ENCODE data around the gene SEC16A.
"Not testable (repeated sequence)": the region's sequence is repeated elsewhere in the genome, so short reads cannot be mapped to it uniquely, and the experiment has no call there.

SEC16A gene

DNA sequence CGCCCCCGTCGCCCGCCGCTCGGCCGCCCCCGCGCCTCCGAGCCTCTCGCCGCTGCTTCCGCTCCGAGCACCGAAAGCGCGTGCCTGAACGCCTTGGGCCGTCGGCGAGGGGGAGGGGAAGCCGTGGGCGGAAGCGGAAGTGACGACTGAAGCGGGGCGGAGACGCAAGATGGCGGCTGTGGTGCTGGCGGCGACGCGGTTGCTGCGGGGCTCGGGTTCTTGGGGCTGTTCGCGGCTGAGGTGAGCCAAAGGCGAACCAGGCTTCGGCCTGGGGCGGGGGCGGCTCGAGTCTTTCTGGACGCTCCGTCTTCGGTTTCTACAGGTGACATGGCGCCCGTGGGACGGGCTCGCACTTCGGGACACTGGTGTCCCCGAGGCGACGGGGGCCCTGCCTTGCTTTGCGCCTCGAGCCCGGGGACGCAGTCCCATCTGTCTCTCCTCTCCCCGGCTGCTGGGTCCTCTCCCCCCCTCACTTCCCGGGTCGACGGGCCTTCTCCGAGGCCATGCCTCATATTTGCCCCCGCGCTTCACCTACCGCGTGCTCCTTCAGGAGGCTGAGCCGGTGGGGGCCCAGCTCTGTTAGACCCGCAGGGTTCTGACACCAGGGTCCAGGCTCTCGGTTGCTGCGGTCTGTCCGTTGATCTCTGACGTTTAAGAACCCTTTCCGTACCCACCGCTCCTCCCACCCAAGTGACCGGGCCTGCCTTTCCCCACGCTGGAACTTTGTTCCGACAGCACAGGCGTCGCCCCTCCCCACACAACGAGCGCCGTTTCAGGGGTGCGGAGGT, 72.1 kb downstream of the SEC16A start, which contains the start of the genes ENTR1 and PMPCA:
Gene ENTR1, minus strand, starts transcription at position 115 of the 788 bp plus-strand sequence. CDS start 217 bp downstream, outside the sequence.
Gene PMPCA, plus strand, starts transcription at position 159 of the 788 bp plus-strand sequence. Its CDS starts 11 bp downstream, at position 170.
- POLR2A ChIA-PET, result interaction anchor here (0.7 to 2.2 kb wide), 5 partner anchors 10 to 47 kb away, joined by 3 to 10 read pairs (median 3); partner anchors contain the start of gene DNLZ
- peak; percentile 97 for DNase-seq (ENCODE audit: extremely low spot score)
- TF ChIP-seq ELF4 (IDR thresholded peaks at IDR 0.05) (peak; percentile 66; the same call in 1 of the 2 replicates), LEF1 (IDR thresholded peaks at IDR 0.05; ENCODE audit: borderline replicate concordance) (no peak), L3MBTL2 (conservative IDR thresholded peaks at IDR 0.05) (peak; percentile 47), SUZ12 (IDR thresholded peaks at IDR 0.05) (no peak), SP1 (IDR thresholded peaks at IDR 0.05) (no peak)
- CTCF ChIA-PET, result no interaction called here

DNA sequence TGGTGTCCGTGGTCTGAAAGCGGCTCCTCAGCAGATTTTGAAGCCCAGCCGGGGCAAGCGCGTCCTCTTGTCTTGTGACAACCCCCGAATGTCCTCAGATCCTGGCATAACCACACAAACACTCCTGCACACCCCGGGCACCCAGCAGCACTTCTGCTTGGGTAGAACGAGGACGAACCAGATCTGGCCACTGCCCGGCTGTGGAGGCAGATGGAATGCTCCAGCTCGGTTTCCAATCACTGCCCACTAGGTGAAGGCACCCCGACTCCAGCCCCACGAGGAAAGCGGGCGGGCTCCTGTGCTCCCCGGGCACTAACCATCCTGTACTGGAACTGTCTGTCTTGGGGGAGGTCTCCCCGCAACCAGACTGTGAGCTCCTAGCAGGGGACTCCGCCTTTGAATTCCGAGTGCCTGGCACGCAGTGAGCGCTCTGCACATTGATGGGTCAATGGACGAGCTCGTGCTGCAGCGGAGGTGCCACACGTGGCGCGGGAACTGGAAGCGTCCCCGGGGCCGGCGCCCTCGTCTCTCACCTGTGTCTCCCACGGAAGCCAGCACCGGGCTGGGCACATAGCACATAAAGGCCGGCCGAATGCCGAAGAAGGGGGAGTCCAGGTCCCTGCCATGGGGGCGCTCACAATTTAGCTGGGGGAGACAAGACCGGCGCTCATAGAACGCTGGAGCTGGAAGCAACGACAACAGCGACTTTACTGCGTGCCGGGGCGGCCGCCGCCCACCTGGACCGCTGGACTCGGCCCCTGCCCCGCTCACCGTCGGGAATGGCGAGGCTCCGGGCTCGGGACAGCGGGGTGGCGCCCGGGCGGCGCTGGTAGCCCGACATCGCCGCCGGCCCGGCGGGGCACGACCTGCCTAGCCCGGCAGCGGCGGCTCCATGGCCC, 73.0 kb downstream of the SEC16A start:
- CTCF ChIA-PET, result no interaction called here

DNA sequence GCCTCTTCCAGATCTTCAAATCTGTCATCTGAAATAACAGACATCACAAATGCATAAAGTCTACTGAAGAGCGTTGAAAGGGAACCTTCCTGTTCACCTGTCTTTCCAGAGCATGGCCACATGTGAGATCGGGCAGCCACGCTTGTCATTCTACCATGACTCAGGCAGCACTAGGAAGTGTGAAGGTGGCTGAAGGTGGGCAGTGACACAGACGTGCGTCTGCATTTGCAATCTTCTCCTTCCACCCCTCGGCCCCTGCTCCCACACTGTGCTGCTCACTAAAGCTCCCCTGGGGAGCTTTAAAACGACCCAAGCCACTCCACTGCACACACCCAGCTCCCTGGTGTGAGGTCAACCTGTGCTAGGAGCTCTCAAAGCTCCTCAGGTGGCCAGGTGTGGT, 74.9 kb downstream of the SEC16A start:
- TF ChIP-seq ELF4 (IDR thresholded peaks at IDR 0.05), result no peak
- no peak for TF ChIP-seq FOXM1 (IDR thresholded peaks at IDR 0.05; ENCODE audit: borderline replicate concordance)
- TF ChIP-seq ZNF384 (IDR thresholded peaks at IDR 0.05), result no peak
- TF ChIP-seq CTBP1 (IDR thresholded peaks at IDR 0.05; ENCODE audit: borderline replicate concordance), result no peak
- TF ChIP-seq FOXK2 (IDR thresholded peaks at IDR 0.05), result no peak
- no peak for TF ChIP-seq L3MBTL2 (conservative IDR thresholded peaks at IDR 0.05)
- TF ChIP-seq, protein P1, sequence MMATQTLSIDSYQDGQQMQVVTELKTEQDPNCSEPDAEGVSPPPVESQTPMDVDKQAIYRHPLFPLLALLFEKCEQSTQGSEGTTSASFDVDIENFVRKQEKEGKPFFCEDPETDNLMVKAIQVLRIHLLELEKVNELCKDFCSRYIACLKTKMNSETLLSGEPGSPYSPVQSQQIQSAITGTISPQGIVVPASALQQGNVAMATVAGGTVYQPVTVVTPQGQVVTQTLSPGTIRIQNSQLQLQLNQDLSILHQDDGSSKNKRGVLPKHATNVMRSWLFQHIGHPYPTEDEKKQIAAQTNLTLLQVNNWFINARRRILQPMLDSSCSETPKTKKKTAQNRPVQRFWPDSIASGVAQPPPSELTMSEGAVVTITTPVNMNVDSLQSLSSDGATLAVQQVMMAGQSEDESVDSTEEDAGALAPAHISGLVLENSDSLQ (IDR thresholded peaks at IDR 0.05), result no peak
- TF ChIP-seq HDGF (IDR thresholded peaks at IDR 0.05; ENCODE audit: borderline replicate concordance), result no peak
- TF ChIP-seq ARNT (IDR thresholded peaks at IDR 0.05), result no peak
- TF ChIP-seq SP1 (IDR thresholded peaks at IDR 0.05), result no peak
- TF ChIP-seq NFRKB (IDR thresholded peaks at IDR 0.05), result no peak
- no peak for TF ChIP-seq FOXA1 (IDR thresholded peaks at IDR 0.05)
- TF ChIP-seq SUZ12 (IDR thresholded peaks at IDR 0.05), result no peak
- no peak for TF ChIP-seq BHLHE40 (IDR thresholded peaks at IDR 0.05; ENCODE audit: borderline replicate concordance)
- ChIA-PET POLR2A (interaction anchor here (0.5 kb wide), 1 partner anchor 456 kb away, joined by 4 read pairs; no protein-coding TSS in a partner anchor), CTCF (no interaction called here)
- no peak for DNase-seq (ENCODE audit: extremely low spot score)

More for the DNA sequence above, 73.0 kb downstream of the SEC16A start:
- TF ChIP-seq CTBP1 (IDR thresholded peaks at IDR 0.05; ENCODE audit: borderline replicate concordance) (no peak), SUZ12 (IDR thresholded peaks at IDR 0.05) (no peak), L3MBTL2 (conservative IDR thresholded peaks at IDR 0.05) (peak; percentile 92), FOXM1 (IDR thresholded peaks at IDR 0.05; ENCODE audit: borderline replicate concordance) (no peak), HDGF (IDR thresholded peaks at IDR 0.05; ENCODE audit: borderline replicate concordance) (no peak), TARDBP (IDR thresholded peaks at IDR 0.05) (no peak), LEF1 (IDR thresholded peaks at IDR 0.05; ENCODE audit: borderline replicate concordance) (no peak)
- peak; percentile 45 for DNase-seq (ENCODE audit: extremely low spot score)
- POLR2A ChIA-PET, result interaction anchor here (0.8 to 2.2 kb wide), 4 partner anchors 9 to 46 kb away, joined by 3 to 10 read pairs (median 6); partner anchors contain the start of gene DNLZ

DNA sequence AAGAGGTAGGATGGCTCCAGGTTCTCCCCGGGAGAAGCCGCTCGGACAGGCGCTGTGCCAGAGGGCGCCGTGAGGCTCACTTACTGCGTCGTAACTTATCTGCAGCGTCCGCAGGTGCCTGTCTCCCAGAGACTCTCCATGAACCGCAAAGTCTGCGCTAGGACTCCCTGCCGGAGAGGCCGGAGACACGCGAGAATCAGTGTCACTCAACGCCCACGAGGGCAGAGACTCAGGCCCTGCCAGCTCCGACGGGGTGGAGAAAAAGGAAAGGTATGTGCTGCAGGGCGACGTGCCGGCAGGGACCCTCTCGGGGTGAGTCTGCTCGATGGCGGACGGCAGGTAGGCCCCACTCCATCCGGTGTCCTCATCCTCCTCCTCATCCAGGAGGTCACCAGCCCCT, 75.8 kb downstream of the SEC16A start:
- DNase-seq (ENCODE audit: extremely low spot score); POLR2A ChIA-PET; CTCF ChIA-PET: not testable (repeated sequence)

DNA sequence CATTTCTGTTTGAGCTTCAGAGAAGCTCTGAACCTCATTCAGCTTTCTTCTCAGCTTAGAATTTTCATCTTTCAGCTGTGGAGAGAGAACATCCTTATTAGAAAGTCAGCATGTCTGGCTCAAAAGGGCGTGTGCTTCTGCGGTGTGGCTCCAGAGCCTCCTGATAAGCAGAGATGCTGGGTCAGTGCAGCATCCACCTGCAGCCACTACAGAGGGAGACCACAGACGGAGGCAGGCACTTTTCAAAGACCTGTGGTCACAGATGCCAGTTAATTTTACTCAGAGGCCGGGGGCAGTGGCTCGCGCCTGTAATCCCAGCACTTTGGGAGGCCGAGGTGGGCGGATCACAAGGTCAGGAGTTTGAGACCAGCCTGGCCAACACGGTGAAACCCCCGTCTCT, 76.9 kb downstream of the SEC16A start:
- DNase-seq (ENCODE audit: extremely low spot score); CTCF ChIA-PET; POLR2A ChIA-PET: not testable (repeated sequence)

DNA sequence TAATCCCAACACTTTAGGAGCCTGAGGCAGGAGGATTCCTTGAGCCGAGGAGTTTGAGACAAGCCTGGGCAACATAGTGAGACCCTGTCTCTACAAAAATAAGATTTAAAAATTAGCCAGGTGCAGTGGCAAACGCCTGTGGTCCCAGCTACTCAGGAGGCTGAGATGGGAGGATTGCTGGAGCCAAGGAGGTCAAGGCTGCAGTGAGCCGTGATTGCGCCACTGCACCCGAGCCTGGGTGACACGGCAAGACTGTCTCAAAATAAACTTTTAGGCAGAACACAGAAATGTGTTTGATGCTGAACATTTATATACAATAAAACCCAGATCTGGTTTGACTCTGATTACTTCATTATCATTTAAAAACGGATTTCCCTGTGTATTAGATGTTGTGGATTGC, 77.4 kb downstream of the SEC16A start:
- no peak for DNase-seq (ENCODE audit: extremely low spot score)
- ChIA-PET CTCF (no interaction called here), POLR2A (no interaction called here)
- TF ChIP-seq ZNF384 (IDR thresholded peaks at IDR 0.05) (no peak), SUZ12 (IDR thresholded peaks at IDR 0.05) (no peak), TARDBP (IDR thresholded peaks at IDR 0.05) (no peak), LEF1 (IDR thresholded peaks at IDR 0.05; ENCODE audit: borderline replicate concordance) (no peak), BHLHE40 (IDR thresholded peaks at IDR 0.05; ENCODE audit: borderline replicate concordance) (no peak), ELF4 (IDR thresholded peaks at IDR 0.05) (no peak), FOXK2 (IDR thresholded peaks at IDR 0.05) (no peak), NFRKB (IDR thresholded peaks at IDR 0.05) (no peak), FOXA1 (IDR thresholded peaks at IDR 0.05) (no peak), CTBP1 (IDR thresholded peaks at IDR 0.05; ENCODE audit: borderline replicate concordance) (no peak), ARNT (IDR thresholded peaks at IDR 0.05) (no peak), FOXM1 (IDR thresholded peaks at IDR 0.05; ENCODE audit: borderline replicate concordance) (no peak), L3MBTL2 (conservative IDR thresholded peaks at IDR 0.05) (no peak), SP1 (IDR thresholded peaks at IDR 0.05) (no peak)
- TF ChIP-seq, protein P1 (IDR thresholded peaks at IDR 0.05), result no peak

DNA sequence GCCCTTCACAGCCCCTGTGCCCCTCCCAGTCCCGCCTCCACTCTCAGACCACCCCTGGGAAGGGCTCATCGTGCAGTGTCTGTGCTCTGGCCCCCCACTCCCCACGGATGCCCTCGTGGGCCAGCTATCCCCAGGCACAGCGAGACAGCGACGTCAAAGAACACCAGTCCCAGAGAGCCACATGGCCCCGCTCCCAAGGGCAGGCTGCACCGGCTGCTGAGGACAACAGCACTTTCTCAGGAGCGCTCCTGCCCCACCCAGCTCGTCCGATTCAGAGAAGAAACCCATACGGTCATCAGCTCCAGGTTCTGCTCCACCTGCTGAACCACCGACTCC, 78.1 kb downstream of the SEC16A start:
- DNase-seq (ENCODE audit: extremely low spot score), result no peak
- TF ChIP-seq BHLHE40 (IDR thresholded peaks at IDR 0.05; ENCODE audit: borderline replicate concordance) (no peak), NFRKB (IDR thresholded peaks at IDR 0.05) (no peak), SUZ12 (IDR thresholded peaks at IDR 0.05) (no peak), ELF4 (IDR thresholded peaks at IDR 0.05) (no peak), CTBP1 (IDR thresholded peaks at IDR 0.05; ENCODE audit: borderline replicate concordance) (no peak), TARDBP (IDR thresholded peaks at IDR 0.05) (no peak), FOXM1 (IDR thresholded peaks at IDR 0.05; ENCODE audit: borderline replicate concordance) (no peak), ZNF384 (IDR thresholded peaks at IDR 0.05) (no peak), HDGF (IDR thresholded peaks at IDR 0.05; ENCODE audit: borderline replicate concordance) (no peak), FOXK2 (IDR thresholded peaks at IDR 0.05) (no peak), SP1 (IDR thresholded peaks at IDR 0.05) (no peak), L3MBTL2 (conservative IDR thresholded peaks at IDR 0.05) (no peak), LEF1 (IDR thresholded peaks at IDR 0.05; ENCODE audit: borderline replicate concordance) (no peak), FOXA1 (IDR thresholded peaks at IDR 0.05) (no peak), ARNT (IDR thresholded peaks at IDR 0.05) (no peak)
- TF ChIP-seq, protein P1 (IDR thresholded peaks at IDR 0.05), result no peak
- CTCF ChIA-PET, result no interaction called here
- POLR2A ChIA-PET, result no interaction called here

Measured in HEK293T (cell line).